Measurements from ENCODE around the gene CIDEB.
A peak's percentile ranks its signal among the peaks of the same experiment; 100 is the strongest.

CIDEB gene

DNA sequence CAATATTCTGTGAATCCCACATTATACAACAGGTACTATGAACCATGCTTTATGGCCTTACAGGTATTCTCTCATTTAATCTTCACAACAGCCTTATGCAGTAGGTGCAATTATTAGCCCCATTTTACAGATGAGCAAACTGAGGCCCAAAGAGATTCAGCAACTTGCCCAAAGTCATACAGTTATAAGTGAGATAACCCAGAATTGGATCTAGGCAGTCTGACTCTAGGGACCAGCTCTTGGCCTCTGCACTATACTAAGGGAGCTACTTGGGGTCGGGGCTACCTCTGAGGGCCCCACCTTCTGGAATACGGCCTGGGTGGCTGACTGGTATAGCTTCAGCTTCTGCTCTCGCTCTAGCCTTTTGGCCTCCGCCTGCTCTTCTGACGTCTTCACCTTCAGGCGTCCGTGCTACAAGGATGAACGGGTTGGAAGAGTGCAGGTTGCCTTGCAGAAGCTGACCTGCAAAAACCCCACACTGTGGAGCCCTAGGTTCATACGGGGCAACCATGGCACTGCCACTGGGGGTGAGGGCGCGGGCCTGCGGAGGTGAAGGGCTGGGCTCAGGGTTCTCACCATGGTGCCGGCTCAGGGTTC is 37.1 kb downstream of the CIDEB start:
- no peak for DNase-seq (ENCODE audit: low read depth, low spot score)

DNA sequence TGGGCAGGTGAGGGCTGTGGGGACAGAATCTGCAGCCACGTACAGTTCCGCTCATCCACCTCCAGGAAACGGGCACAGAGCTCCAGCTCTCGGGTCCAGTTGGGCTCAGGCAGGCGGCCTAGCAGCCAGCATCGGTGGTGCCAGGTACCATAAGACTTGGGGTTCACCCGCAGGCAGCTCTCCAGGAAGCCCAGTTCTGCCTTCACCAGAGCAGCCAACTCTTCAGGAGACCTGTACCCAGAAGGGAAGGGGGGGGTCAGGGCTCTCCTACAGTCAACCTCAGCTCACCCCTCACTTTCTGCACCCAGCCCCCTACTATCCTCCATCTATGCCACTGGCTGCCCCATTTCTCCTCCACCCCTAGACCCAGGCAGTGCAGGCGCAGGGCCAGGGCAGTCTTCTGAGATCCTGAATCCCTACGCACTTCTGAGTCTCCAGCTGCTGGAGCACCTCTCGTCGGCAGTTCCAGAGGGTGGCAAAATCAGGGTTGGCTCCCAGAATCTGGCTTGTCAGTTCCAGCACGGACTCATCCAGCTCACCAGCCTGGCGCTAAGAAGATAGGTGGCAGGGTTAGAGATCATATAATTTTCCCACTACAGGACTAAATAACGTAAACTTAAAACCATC is 37.8 kb downstream of the CIDEB start:
- DNase-seq (ENCODE audit: low read depth, low spot score) = no peak

DNA sequence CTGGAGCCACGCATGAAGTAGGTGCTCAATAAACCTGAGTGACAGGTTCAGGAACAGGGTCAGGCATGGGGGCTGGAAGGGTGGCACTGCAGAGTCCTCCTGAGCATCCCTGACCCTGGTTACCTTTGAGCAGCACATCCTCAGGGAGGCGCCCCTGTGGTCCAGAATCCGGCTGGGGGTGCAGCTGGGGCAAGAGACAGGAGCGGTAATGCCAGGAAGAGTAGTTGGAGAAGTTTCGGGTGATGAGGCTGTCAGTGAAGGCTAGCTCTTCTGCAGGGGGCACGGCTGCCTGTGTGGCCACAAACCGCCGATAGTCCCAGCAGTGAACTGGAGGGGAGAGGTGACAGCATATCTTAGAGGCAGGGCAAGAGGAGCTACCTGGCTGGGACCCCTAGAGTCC is 38.4 kb downstream of the CIDEB start:
- DNase-seq (ENCODE audit: low read depth, low spot score) = no peak

DNA sequence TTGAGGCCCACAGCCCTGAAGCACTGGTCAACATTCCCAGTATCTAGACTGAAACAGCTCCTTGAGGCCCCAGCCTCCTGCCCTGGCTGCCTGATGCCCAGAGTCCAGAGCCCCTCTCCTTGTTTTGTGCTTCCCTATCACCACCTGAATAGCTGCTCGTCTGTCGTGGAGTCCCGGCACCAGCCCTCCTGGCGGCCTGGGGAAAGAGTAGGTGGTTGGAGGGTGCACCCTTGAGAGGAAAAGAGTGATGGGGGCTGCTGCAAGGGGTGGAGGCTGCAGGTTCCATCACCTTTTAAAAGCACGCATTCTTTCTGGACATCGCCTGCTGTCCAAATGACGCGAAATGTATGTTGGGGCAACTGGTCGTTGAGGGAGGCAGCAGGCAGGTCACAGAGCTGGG is 39.6 kb downstream of the CIDEB start:
- no peak for DNase-seq (ENCODE audit: low read depth, low spot score)

DNA sequence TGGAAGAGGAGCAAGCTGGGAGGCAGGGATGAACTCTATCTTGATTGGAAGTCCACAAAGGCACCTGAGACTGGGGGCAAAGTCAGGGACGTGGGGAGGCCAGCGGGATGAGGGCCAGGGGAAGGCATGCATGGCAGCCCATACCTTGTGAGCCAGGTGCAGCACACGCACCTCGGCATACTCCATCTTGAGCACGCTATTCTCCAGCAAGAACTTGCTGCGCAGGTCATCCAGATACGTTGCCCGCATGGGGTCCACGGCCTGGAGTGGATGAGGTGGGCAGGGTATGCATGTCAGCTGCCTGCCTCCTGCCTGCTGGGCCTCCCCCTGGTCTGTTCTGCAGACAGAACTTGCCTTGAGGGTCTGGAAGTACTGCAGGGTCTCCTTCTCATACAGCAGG is 40.3 kb downstream of the CIDEB start:
- no peak for DNase-seq (ENCODE audit: low read depth, low spot score)

DNA sequence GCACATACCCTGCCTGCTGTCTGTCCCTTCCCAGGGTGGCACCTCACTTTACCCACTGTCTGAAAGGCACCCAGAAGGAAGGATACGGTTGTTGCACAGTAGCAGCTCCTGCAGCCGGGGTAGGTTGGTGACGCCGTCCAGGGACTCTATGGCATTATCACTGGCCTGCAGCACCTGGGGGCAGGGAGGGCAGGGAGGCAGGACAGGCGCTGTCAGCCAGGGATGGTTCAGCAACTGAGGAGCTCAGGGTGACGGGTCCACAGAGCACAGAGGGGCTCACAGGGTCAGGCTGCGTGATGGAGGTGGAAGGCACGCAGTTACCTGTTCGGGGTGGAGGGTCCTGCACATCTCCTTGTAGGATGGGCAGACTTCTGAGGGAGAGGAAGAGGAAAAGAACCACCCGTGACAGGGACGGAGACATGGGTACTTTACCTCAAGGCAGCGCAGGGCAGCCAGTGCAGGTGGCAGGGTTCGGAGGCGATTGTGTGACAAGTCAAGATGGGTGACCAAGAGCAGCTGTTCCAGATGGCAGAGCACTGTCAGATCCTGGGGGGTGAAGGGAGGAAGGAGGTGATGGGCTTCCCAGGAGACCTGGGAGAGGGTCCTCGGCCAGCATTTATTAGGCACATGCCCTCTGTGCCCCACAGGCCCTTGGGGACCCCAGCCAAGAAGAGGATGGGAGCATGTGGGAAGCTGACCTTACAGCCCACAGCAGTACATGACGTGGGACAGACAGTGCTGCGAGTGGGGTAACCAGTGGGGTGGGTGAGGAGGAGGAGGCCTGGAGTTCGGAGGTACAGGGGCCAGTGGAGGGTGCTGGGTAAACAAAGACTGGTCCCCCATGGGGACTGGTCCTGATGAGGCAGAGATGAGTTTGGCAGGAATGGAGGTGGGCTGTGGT is 41.2 kb downstream of the CIDEB start:
- DNase-seq (ENCODE audit: low read depth, low spot score) = no peak

DNA sequence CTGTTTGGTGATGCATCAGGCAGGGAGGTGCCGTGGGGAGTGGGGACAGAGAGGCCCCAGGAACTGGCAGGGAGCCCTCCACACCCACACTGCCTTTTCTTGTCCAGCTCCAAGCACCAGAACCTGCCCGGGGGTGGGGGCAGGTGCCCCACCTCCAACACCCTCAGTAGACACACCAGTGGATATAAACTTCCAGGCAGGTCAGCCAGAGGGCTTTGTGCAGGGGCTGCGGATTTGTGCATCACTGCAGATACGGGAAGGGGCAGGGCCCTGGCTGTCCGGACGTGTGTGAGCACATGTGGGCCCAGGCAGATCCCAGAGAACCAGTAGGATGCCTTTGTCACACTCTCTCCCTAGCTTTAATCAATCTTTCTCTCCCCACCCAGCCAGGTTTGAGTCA is 43.5 kb downstream of the CIDEB start:
- no peak for DNase-seq (ENCODE audit: low read depth, low spot score)

DNA sequence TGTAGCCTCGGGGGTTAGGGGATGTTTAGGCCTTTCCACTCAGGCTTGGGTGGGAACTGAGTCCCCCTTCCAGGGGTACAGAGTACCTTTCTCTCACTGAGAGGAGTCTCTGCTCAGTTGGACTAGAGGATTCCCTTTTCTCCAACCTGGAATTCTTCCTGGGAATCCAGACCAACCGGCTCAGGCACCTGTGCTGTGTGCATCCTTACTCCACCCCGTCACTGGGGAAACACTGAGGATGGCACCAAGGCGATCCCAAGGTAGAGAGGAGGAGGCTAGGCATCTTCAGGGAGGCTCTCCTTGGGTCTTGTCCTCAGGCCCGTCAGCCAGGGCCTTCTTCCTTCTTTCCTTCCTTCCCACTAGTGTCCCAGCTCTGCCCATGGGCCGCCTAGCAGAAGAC is 43.9 kb downstream of the CIDEB start:
- DNase-seq (ENCODE audit: low read depth, low spot score) = no peak

DNA sequence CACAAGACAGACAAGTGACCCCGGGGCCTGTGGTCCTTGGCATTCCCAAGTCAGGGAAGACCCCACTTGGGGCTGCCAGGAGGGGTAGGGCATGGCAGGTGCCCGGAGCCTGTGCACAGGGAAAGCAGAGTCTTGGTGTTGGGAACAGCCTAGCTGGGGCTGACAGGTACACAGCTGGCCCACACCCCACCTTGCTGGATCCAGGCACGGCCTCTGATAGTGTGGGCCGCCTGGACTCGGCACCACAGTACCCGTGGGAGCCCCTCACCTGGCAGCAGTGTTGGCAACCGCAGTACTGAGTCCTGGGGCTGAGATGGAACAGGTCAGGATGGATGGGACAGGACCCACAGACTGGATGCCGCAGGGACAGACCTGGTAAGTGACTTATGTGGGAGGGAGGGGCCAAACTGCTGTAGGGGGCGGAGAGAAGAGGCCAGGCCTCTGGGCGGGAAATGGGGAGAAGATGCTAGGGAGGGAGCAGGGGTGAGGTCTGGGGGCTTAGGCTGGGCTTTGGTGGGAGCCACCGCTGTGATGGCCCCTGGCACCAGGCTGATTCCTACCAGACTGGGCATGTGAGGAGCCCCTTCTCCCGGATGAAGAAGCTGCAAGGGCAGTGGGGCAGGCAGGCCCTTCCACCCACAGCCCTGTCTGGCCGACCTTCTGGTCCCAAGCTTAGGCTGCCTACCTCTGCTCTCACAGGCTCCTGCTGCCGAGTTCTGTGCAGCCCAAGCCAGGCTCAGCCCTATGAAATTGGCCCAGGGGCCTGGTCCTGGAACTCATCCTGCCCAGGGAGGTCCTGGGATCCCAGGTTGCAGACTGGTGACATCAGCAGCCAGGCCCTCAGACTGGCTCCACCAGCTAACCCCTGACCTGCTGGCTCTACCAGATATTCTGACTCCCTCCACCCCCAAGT is 44.7 kb downstream of the CIDEB start, which contains the start of gene TGM1:
Gene TGM1, minus strand, starts transcription at position 357 of the 913 bp plus-strand sequence. CDS start 825 bp downstream, outside the sequence.
- DNase-seq (ENCODE audit: low read depth, low spot score) = no peak

DNA sequence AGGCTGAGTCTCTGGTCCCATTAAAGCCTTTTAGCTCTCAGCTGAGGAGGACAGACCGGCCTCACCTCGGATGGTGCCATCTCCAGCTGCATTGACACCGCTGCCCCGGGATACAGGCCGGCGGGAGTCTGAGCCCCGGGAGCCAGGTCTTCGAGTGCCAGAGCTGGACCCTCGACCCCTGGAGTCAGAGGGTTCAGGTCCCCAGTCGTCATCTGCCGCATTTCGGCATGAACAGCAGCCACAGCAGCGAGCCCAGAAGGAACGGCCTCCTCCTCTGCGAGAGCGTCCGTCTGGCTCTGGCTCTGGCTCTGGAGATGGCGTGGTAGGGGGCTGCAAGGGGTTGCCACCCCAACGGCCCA is 45.8 kb downstream of the CIDEB start:
- no peak for DNase-seq (ENCODE audit: low read depth, low spot score)

DNA sequence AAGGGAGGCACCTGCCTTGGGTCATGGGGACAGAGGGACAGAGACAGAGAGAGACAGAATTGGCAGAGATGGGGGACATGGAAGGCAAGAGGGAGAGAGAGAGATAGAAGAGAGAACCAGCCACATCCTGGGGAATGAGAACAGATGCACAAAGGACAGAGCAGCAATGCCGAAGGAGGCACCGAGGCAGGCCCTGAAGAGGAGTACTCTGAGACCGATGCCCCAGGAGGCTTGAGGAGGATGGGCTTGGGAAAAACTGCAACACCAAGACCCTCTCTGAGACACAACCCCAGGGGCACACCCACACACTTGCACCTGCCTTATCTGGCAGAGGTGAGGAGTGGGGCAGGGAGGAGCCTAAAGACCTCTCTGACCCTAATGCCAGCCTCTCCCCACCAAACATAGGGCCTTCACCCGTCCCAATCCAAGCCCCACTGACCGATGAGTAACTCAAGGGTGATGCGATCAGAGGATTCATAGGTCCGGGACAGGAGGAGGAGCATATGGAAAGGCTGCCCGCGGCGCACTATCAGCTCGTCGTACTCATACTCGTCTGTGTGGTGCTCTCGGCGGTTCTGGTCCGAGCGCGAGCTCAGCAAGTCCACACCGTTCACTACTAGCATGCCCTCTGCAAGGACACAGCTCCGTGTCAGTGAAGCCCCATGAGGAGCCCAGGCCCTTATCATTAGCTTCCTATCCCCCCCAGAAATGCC is 46.4 kb downstream of the CIDEB start:
- DNase-seq (ENCODE audit: low read depth, low spot score) = no peak

DNA sequence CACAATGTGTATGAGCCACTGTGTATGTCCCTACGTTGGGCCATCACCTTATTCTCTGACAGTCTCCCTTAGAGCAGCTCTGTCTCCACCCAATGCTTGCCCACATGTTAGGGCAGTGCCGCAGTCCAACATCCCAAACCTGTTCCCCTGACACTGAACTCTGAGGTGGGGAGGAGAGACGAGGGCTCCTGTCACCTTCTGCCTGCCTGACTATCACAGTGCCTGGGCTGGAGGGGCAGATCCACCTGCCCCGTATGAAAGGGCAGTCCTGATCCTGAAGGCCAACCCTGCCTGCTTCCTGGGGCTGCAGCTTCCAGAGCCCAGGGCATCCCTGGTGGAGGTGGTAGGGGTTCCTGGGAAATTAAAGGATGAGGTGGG is 47.0 kb downstream of the CIDEB start:
- DNase-seq (ENCODE audit: low read depth, low spot score) = no peak

DNA sequence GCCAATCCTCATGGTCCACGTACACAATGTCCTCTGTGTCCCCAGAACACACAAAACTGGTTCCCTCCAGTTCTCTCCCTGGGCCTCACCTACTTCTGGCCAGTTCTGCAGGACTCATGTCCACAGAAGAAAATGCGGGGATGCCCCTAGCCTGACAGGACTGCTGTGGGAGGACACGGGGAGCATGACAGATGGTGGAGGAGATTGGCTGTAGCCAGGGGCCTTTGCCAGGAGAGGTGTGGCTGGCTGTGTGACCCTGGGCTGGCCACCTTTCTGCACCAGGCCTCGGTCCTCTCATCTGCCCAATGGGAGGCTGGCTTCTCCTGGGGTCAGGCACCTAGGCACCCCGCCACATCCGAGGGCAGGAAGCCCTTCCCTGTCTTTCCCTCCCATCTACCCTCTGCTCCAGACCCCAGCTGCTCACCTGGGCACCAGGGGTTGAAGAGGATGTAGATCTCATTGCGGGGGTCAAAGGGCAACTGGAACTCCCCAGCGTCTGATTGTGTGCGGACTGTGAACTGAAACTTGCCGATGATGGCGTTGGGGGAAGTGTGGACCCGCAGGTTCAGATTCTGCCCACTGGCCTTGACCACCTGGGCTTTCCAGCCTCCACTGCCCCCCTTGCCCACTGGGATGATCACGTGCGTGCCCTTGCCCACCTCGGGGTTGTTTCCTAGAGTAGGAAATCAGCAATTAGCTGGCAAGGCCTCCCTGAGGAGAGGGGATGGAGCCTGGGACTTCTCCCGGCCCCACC is 47.6 kb downstream of the CIDEB start:
- DNase-seq (ENCODE audit: low read depth, low spot score) = no peak

DNA sequence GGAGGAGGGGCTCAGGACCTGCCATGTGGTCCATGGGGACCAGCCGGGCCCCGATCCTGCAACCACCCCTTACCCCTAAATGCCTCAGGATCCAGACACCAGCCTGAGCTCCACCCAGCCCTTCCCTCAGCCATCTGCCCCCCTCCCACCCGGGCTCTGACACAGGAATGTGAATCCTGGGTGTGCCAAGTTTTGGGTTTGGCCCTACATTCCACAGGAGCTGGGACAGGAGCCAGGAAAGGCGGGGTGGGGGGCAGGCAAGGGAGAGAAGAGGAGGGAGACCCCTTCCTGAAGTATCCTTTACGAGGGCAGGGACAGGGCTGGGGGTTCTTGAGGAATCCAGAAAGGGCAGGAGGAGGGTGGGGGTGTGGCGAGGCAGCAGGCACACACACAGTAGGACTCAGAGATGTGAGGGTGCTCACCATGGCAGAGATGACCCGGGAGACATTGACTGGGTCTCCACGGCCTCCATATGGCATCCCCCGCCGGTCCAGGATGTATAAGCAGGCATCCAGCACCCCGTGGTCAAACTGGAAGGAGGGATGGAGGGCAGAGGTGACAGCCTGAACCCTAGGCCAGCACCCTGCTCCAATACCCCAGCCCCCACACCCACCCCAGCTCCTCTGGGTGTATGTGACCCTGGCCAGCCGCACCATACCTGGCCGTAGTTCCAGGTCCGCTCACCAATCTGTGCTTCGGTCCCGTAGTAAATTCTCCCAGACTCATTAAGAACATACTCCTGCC is 48.3 kb downstream of the CIDEB start:
- peak; percentile 93 for DNase-seq (ENCODE audit: low read depth, low spot score)

DNA sequence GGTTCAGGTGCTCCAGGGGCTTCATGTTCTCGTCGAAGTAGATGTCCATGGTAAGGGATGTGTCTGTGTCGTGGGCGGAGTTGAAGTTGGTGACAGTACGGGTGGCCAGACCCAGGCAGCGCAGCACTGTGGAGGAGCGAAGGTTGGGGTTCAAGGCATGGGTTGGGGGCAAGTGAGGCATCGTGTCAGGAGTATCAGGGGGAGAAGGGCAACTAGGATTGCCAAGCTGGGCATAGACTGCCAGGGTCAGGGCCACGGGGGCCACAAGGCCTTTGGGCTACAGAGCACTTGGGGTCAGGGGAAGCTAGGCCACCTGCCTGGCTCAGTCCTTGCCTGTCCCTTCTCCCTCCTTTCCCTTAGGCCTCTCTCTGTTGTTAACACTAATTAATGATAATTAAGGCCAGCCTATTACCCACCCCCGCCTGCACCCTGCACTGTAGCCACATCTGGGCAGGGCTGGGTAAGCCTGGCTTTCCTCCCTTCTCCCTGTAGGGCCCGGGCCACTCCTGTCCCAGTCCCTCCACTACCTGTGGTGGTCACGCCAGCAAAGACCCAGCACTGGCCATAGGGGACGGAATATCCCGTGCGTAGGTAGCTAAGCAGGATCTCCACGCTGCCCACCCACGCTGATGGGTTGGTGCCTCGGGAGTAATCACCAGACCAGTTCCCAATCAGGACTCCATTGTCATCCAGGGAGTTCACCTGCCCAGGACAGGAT is 49.1 kb downstream of the CIDEB start:
- no peak for DNase-seq (ENCODE audit: low read depth, low spot score)

DNA sequence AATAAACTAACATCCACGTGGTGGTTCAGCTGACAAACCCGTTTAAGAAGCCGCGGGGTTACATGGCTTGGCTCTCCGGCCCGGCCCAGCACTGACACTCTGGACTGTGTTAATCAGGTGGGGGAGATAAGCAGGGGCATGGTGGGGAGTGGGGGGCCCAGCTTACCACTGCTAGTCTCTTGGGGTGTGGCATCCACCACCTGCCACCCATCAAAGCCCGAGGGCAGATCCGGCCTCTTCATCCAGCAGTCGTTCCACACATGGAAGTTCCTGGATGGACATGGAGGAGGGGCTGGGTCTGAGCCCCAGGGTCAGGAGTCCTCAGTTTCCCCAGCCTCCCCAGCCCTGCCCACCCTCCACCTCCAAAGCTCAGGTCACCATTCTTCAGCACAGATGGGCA is 49.7 kb downstream of the CIDEB start:
- no peak for DNase-seq (ENCODE audit: low read depth, low spot score)

DNA sequence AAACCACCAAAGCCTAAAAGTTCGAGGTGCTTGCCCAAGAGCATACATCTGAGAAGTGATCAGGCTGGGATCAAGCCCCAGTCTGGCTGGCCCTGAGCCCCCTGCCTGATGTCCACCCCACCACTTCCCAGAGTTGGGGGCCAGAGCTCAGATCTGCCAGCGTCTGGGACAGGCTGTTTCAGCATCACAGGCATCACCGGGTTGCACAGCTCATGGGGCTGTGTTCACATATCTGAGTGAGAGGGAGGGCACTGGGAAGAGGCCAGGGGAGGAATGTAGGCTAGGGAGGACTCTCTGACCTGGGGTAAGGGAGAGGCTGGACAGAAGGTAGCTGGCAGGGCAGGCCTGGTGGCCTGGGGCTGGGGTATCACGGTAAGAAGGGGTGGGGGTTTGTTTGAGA is 50.8 kb downstream of the CIDEB start:
- no peak for DNase-seq (ENCODE audit: low read depth, low spot score)

DNA sequence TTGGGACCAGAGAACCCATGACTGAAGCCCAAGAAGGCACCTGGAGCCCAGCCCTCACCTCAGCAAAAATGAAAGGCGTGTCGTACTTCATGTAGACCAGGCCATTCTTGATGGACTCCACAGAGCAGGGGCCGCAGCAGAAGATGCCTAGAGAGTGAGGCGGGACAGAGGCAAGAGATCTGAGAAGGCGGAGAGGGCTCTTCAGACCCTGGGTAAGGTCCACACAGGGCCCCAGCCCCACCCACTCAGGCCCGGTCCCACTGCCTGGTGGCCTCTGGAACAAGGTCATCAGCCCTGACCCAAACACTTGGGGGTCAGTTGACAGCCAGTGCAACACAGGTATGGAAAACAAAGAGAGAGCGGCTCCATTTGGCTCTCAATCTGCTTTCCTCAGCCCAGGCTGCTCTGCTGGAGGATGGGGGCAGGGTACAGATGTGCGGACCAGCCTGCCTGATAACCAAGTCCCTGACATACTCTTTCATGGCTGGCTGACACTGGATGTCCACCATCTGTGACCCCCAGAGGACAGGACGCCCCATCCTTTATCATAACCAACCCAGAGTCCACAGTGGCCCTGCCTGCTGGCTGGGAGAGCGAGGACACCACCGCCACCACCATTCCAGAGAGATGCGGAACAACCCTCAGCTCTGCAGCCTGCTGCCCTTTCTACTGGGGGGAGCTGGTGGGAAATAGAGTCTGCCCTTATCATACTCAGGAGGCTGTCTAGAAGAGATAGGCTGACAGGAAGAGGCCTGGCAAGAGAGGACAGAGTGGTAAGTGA is 51.7 kb downstream of the CIDEB start:
- DNase-seq (ENCODE audit: low read depth, low spot score) = no peak

All from astrocyte of the hippocampus (primary cell).